ENCODE results near the gene RAD18.

The RAD18 gene

DNA sequence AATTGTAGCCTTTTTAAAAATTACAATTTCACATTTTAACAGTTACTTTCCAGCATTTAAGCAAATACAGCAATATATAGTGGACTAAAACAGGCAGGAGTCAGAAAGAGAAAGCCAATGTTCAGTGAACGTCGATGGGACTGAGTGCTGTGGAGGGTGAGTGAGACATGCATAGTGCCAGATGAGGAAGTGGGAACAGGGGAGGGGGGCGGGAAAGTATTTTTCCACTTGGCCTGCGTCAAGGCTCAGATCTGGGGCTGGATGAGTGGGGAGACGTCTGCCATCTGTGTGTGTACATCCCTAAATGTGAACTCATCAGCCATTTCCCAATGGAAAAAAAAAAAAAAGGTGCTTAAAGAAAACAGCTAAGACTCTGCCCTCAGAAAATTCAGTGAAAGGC, 19.2 kb upstream of the RAD18 start:
- DNase-seq (ENCODE audit: insufficient read length, low spot score) (no peak), FAIRE-seq (no peak)
- TF ChIP-seq, protein P1, sequence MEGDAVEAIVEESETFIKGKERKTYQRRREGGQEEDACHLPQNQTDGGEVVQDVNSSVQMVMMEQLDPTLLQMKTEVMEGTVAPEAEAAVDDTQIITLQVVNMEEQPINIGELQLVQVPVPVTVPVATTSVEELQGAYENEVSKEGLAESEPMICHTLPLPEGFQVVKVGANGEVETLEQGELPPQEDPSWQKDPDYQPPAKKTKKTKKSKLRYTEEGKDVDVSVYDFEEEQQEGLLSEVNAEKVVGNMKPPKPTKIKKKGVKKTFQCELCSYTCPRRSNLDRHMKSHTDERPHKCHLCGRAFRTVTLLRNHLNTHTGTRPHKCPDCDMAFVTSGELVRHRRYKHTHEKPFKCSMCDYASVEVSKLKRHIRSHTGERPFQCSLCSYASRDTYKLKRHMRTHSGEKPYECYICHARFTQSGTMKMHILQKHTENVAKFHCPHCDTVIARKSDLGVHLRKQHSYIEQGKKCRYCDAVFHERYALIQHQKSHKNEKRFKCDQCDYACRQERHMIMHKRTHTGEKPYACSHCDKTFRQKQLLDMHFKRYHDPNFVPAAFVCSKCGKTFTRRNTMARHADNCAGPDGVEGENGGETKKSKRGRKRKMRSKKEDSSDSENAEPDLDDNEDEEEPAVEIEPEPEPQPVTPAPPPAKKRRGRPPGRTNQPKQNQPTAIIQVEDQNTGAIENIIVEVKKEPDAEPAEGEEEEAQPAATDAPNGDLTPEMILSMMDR (IDR thresholded peaks at IDR 0.05; ENCODE audit: insufficient read depth, missing control alignments), result no peak

DNA sequence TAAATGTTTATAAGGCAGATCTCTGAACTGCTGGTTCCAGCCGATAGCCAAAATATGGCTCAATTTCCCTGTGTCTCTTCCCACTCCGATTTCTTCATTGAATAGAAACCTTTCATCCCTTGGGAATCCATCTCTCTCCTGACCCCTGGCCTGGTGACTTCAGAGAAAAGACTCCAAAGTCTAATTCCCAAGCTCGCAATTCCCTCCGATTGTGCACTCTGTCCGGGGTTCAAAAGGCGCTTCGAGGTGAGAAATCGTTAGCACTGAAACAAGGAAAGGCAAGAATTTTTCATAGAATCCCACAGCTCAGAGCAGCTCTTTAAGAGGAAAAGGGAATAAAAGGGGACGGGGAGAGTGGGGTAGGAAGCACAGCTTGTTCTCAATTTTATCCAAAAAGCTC, 18.4 kb upstream of the RAD18 start:
- DNase-seq (ENCODE audit: insufficient read length, low spot score), result no peak
- no peak for FAIRE-seq

GRCh38 chr3:8981296-8981695, 18.0 kb upstream of the RAD18 start:
- no peak for FAIRE-seq
- no peak for DNase-seq (ENCODE audit: insufficient read length, low spot score)
- TF ChIP-seq, protein P1 (IDR thresholded peaks at IDR 0.05; ENCODE audit: insufficient read depth, missing control alignments), result no peak

More for the DNA sequence above, 18.4 kb upstream of the RAD18 start:
- TF ChIP-seq, protein P1 (IDR thresholded peaks at IDR 0.05; ENCODE audit: insufficient read depth, missing control alignments), result no peak

DNA sequence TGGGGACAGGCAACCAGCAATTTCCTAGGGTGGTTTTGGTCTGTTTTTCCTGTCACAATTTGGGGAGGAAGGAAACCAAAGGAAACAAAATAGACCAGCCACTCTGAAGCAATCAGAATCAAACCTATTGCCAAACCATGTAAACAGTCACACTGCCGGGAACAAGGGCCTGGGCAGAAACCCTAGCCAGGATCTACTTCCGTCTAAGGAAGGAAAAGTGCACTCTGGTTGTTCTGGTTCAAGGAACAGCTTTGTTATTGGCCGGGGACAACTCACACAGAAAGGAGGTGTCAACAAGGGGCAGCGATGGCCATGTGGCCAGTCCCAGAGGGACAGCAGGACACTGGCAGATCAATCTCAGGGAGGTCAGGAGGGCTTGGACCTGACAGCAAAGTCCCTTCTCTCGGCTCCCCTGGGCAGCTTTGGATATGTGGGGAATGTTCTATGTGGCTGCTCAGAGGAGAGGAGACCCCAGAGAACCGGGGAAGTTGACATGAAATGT, 17.5 kb upstream of the RAD18 start:
- TF ChIP-seq, protein P1 (IDR thresholded peaks at IDR 0.05; ENCODE audit: insufficient read depth, missing control alignments), result no peak
- DNase-seq (ENCODE audit: insufficient read length, low spot score) (no peak), FAIRE-seq (no peak)

GRCh38 chr3:8979262-8979661, 16.0 kb upstream of the RAD18 start:
- TF ChIP-seq, protein P1 (IDR thresholded peaks at IDR 0.05; ENCODE audit: insufficient read depth, missing control alignments), result no peak
- no peak for DNase-seq (ENCODE audit: insufficient read length, low spot score)
- no peak for FAIRE-seq

- TF ChIP-seq, protein P1 (IDR thresholded peaks at IDR 0.05; ENCODE audit: insufficient read depth, missing control alignments), result no peak
- no peak for FAIRE-seq
- no peak for DNase-seq (ENCODE audit: insufficient read length, low spot score)
These were observed 15.3 kb upstream of the RAD18 start for GRCh38 chr3:8978551-8978950.

- TF ChIP-seq, protein P1 (IDR thresholded peaks at IDR 0.05; ENCODE audit: insufficient read depth, missing control alignments), result no peak
- DNase-seq (ENCODE audit: insufficient read length, low spot score), result no peak
- FAIRE-seq, result no peak
These were observed 13.4 kb upstream of the RAD18 start for GRCh38 chr3:8976540-8977182.
